GM13976 (cell line): ENCODE data around the gene KCNMA1.

ENCODE experiments used
- DNase-seq: peaks from one replicate; pipeline ENCODE4 v3.0.0; 2012; ENCODE audit warnings: low spot score
- in situ Hi-C: fragments of 300-500 bp; cut with MboI; formaldehyde crosslinking; loops from one replicate; pipeline ENCODE4 v1.12.0; 2022; ENCODE audit warnings: low sequenced_read_pairs, mixed read lengths, inconsistent platforms; ENCODE audit not compliant: unreplicated experiment
- TF ChIP-seq, protein P1 (sequence below): IDR thresholded peaks from 2 replicates; pipeline ENCODE4 v1.5.1; 2012; ENCODE audit warnings: borderline replicate concordance, mild to moderate bottlenecking; ENCODE audit not compliant: insufficient read depth; ENCODE audit errors: extremely low read depth, missing control alignments, control extremely low read depth

KCNMA1 gene

DNA sequence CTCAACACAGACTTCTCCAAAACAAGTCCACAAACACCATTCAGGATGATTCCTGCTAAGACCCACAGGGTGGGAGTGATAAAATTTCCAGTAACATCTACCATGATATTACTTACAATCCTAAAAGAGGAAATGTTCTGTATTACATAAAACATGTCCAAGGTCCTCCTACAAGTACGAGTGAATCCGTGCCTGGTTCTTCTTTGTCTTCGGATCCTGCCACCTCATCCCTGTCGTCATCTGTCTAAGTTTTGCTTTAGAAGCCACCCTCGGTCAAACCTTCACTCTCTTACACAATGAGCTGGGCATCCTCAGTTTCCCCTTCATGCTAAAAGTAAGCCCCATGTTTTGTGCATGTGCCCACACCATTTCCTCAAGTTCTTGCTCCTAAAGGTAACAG is 279.0 kb downstream of the KCNMA1 start:
- DNase-seq: no peak
- TF ChIP-seq, protein P1, sequence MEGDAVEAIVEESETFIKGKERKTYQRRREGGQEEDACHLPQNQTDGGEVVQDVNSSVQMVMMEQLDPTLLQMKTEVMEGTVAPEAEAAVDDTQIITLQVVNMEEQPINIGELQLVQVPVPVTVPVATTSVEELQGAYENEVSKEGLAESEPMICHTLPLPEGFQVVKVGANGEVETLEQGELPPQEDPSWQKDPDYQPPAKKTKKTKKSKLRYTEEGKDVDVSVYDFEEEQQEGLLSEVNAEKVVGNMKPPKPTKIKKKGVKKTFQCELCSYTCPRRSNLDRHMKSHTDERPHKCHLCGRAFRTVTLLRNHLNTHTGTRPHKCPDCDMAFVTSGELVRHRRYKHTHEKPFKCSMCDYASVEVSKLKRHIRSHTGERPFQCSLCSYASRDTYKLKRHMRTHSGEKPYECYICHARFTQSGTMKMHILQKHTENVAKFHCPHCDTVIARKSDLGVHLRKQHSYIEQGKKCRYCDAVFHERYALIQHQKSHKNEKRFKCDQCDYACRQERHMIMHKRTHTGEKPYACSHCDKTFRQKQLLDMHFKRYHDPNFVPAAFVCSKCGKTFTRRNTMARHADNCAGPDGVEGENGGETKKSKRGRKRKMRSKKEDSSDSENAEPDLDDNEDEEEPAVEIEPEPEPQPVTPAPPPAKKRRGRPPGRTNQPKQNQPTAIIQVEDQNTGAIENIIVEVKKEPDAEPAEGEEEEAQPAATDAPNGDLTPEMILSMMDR: no peak
- in situ Hi-C loops: no loop called here

DNA sequence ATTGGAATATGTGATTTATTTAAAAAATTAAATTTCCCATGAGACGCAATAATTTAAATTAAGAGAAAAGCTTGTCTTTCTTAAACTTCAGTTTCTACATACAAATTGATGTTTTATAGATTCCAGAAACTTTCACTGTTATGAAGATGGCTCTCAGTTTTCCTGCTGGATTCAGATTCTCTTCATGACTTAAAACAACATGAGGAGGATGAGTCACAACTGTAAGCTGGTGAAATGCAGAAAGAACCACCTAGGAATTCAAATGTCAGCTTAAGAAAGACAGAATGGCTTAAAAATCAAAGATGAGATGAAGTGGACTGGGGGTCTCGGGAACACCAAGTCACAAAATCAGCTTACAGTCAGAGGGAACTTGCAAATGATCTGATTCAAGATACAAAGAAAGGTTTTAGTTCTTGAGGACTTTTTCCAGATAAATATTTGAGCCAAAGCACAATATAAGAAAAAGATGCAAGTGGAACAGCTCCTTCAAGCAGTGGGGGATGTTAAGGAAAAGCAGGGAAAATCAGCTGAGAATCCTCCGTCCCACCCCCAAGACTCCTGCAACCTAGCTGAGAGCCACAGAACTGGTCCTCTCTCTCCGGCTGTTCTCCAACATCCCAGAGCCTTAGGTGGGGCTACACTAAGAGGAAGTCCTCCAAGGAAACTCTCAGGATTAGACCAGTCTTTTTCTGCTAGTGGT is 279.8 kb downstream of the KCNMA1 start:
- TF ChIP-seq, protein P1: no peak
- in situ Hi-C loops: no loop called here
- no peak for DNase-seq

DNA sequence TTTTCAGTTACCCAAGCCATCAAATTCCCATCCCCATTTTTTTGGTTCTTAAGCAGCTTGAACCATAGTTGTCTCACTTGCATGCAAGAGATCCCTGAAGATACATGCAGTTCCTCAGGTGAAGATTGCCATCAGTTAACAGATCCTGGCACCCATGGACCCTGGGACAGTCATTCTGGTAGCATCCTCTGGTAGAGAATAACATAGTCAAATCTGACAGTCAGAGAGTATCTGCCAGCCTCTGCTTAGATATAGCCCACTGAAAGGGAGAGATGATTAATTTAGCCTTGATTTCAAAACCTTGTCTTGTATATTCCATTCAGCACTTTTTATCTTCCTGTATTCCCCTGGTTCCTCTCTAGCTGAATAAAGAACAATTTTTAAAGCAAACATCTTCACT is 280.4 kb downstream of the KCNMA1 start:
- DNase-seq: no peak
- TF ChIP-seq, protein P1: no peak
- in situ Hi-C loops: no loop called here

DNA sequence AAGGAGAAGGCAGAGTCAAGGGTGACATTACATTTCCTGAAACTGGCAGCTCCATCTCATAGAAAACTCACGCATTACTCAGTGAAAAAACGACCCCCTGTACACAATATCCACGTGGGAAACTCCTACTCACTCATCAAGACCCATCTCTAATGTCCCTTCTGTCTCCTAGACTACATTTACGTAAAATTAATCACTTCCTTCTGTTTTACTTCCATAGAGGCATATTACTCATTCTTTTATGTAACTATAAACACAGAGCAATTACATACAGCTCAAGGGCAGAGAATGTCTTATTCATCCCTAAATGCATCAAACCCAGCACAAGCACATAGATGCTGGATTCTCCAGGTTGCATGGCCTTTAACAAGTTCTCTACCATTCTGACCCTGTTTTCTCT is 281.8 kb downstream of the KCNMA1 start:
- in situ Hi-C loops: no loop called here
- TF ChIP-seq, protein P1: no peak
- DNase-seq: no peak

- no peak for DNase-seq
- in situ Hi-C loops: no loop called here
- TF ChIP-seq, protein P1: no peak
Measured at GRCh38 chr10:77351386-77351785, 286.2 kb downstream of the KCNMA1 start.

DNA sequence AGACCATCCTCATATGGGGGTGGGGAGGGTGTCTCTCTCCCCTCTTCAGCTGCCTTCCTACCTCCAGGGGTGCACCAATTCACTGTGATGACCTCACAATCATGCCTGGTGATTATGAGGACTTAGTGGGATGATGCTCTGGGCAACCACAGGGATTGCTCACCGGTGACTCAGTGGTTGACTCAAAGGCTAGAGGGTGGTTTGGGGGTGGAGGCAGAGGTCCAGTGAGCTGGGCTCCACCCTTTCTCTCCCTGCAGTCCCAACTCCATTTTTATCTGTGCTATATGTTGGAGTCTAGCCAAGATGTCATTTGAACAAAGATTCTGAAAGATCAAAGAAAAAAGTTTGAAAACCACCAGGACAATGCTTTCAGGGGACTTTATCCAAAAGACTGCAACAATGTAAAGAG is 286.9 kb downstream of the KCNMA1 start:
- DNase-seq: no peak
- TF ChIP-seq, protein P1: no peak
- in situ Hi-C loops: no loop called here
